C4-2B (cell line): ENCODE measurements around the gene CFAP91.

Experiments used
- ZFX ChIP-seq: fragments of 450-650 bp; IDR thresholded peaks from 2 replicates; pipeline ENCODE4 v1.6.1; 2017
- TF ChIP-seq, protein P1 (sequence below): fragments of 450-650 bp; conservative IDR thresholded peaks from 2 replicates; pipeline ENCODE4 v1.5.1; 2017; ENCODE audit warnings: mild to moderate bottlenecking

- TF ChIP-seq, protein P1, sequence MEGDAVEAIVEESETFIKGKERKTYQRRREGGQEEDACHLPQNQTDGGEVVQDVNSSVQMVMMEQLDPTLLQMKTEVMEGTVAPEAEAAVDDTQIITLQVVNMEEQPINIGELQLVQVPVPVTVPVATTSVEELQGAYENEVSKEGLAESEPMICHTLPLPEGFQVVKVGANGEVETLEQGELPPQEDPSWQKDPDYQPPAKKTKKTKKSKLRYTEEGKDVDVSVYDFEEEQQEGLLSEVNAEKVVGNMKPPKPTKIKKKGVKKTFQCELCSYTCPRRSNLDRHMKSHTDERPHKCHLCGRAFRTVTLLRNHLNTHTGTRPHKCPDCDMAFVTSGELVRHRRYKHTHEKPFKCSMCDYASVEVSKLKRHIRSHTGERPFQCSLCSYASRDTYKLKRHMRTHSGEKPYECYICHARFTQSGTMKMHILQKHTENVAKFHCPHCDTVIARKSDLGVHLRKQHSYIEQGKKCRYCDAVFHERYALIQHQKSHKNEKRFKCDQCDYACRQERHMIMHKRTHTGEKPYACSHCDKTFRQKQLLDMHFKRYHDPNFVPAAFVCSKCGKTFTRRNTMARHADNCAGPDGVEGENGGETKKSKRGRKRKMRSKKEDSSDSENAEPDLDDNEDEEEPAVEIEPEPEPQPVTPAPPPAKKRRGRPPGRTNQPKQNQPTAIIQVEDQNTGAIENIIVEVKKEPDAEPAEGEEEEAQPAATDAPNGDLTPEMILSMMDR = peak; percentile 90
- TF ChIP-seq ZFX = no peak
These were observed 12.7 kb upstream of the CFAP91 start for GRCh38 chr3:119690043-119690656.
